Activated CD4-positive, CD25-positive, alpha-beta regulatory T cell treated with anti-CD3 and anti-CD28 coated beads, Interleukin-2, amount 50 U/mL, for 16 hours (primary cell): Measurements from ENCODE around the gene RBM39.
"Not testable (repeated sequence)": the region's sequence is repeated elsewhere in the genome, so short reads cannot be mapped to it uniquely, and the experiment has no call there.

Source experiments
- DNase-seq: peaks from one replicate; pipeline ENCODE4 v3.0.0-alpha.2; 2020; ENCODE audit warnings: low read depth, low spot score

The RBM39 gene

DNA sequence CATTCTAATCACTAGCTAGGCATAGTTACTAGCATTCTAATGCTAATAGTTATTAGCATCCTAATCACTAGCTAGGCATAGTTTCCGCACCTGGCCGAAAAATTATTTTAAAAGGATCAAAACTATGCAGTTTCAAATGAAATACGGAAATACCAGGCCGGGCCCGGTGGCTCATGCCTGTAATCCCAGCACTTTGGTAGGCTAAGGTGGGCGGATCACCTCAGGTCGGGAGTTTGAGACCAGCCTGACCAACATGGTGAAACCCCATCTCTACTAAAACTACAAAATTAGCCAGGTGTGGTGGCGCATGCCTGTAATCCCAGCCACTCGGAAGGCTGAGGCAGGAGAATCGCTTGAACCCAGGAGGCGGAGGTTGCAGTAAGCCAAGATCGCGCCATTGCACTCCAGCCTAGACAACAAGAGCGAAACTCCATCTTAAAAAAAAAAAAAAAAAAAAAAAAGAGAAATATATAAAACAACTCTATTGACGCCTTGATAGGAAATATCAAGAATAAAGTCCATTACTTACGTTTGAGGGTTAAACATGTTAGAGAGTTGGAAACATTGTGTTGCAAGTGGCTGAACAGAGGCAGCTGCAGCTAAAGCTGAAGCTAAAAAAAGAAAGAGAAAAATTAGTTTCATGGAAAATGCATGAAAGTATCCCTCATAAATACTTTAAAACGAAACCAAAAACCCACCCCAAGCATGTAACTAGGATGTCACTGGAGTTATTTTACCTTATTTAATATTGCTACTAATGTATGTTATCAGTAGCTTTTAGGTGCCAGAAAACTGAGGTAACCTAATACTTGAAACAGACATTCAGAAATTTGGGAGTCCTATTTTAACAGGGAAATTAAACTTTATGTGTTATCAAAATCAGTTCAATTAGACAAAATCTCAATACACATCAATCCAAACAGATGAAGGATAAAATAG lies 35.2 kb downstream of the RBM39 start:
- DNase-seq = not testable (repeated sequence)

DNA sequence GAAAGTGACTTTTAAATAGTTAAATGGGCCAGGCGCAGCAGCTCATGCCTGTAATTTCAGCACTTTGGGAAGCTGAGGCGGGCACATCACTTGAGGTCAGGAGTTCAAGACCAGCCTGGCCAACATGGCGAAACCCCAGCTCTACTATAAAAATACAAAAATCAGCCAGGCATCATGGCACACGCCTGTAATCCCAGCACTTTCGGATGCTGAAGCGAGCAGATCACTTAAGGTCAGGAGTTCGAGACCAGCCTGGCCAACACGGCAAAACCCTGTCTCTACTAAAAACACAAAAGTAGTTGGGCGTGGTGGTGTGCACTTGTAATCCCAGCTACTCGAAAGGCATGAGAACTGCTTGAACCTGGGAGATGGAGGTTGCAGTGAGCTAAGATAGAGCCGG lies 36.2 kb downstream of the RBM39 start:
- DNase-seq = not testable (repeated sequence)

DNA sequence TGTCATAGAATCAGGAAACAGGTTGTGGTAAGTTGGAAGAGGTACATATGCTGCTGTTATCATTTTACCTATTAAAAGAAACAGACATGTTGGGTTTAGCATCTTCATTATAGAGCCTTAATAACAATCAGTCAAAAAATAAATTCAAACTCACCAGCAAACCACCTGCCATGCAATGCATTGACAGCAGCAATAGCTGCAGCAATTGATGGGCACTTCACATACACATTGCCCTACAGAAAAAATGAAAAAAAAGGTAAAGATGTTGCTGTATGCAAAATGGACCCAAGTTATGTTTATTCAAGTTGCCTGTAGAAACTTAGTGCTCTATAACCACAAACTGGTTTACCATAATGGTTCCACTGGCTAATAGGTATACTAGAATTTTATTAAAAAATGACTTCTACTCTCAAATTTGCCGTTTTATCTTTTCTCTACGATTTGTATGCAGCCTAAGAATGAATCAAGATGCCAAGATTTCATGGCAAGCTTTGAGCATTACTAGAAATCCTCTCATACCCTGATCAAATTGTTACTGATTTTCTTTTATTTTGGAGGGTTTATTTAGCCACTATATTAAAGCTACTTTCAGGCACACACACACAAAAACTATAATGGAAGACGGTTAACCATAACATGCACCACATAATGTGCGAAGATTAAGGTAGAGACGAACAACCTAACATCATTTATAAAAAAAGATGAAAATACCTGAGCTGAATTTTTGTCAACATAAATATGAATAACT lies 37.4 kb downstream of the RBM39 start:
- no peak for DNase-seq

DNA sequence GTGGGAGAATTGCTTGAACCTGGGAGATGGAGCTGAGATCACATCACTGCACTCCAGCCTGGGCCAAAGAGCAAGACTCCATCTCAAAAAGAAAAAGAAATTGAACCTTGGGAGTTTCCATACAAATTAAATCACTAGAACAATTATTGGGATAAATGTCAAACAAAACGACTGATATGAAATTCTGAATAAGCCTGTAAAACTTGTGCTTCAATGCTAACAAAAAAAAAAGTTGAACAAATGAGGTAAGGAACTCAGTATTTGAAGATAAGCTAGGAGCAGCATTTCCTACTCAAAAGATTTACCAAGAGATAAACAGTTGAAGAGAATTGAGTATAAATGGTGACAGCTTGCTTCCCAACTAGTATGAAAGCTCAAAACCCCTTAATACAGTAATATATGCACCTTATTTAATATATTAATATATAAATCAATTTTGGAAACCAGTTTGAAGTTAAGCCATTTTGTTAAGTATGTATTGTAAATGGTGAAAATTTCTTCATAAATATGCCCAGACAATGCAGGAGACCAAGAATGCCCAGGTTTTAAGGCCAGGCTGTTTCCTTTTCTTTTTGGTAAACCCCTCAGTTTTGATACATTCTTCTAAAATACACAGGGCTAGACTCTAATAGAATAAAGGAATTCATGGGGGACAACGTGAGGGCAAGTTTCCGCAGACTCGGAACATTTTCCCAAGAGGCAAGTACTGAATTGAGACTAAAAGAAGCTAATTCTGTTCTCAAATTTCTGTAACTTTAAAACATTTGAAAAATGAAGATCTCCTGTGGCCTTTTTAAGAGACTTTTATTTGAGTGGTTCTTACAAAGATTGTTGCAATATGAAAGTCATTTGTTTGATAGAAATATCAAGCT lies 39.0 kb downstream of the RBM39 start:
- no peak for DNase-seq

DNA sequence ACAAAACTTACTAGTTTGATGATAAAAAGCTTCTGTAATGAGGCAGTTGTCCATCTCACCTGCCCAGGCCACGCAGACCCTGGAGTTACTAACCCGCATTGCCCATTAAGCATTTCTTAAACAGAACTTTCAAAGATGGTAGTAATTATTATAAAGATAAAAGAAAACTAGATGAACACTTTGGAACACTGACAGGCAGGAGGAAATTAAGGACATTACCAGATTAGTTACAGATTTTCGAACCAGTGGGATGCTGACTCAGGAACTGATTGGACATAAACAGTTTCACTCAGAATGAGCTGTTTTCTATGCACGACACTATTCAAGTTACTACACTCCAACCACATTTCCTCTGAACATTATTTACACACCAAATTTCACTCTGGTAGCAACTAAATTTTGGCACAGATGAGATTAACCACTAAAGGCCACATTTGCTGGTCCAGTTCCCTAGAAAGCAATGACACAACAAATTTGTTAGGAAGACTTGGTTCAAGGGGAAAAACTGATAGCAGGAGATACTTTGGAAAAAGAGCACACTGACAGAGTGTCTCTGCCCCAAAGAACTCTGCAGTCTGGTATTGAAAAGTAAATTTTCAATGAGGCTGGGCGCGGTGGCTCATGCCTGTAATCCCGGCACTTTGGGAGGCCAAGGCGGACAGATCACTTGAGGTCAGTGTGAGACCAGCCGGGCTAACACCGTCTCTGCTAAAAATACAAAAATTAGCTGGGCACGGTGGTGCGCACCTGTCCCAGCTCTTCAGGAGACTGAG lies 39.8 kb downstream of the RBM39 start:
- DNase-seq = no peak

DNA sequence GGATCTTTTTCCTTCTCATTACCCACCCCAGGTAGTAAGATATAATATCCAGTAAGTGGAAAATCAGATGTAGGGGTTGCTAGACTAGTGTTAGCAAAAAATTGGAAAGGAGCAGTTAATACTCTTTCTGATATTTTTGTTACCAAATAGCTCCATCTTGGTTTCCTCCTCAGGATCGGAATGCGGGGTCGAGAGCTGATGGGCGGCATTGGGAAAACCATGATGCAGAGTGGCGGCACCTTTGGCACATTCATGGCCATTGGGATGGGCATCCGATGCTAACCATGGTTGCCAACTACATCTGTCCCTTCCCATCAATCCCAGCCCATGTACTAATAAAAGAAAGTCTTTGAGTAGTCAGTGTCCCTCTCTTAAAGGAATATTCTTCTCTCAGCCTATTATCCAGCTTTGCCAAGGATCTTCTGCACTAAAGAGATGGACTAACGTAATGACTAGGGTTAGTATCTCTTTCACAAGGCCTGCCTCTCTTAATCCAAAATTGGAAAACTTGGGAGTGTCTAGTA lies 41.4 kb downstream of the RBM39 start:
- DNase-seq = no peak

DNA sequence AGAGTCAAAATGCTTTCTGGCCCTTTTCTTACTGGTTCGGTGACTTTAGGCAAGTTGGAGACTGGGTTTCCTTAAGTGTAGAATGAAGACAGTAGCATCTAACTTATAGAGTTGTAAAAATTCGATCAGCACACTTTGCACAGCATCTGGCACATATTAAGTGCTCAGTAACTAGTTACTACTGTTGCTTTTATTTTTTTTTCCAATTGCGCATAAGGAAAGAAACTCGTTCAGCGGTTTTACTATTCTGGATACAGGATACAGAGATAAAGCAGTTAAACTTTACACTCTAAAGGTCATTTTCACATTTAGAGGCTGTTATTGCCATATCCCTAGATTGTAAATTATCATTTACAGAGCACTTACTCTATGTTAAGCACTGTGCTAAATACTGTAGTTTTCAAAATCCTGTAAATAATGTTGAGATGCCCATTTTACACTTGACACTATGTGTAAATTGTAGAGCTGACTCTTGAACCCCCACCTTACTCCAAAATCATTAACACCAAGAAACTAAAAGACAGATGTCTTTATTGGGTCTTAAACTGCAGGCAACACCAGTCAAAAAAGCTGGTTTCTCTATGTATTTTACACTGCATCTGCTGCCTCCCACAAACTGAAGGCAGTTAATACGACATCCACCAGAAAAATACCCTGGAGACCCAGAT lies 42.0 kb downstream of the RBM39 start:
- no peak for DNase-seq

DNA sequence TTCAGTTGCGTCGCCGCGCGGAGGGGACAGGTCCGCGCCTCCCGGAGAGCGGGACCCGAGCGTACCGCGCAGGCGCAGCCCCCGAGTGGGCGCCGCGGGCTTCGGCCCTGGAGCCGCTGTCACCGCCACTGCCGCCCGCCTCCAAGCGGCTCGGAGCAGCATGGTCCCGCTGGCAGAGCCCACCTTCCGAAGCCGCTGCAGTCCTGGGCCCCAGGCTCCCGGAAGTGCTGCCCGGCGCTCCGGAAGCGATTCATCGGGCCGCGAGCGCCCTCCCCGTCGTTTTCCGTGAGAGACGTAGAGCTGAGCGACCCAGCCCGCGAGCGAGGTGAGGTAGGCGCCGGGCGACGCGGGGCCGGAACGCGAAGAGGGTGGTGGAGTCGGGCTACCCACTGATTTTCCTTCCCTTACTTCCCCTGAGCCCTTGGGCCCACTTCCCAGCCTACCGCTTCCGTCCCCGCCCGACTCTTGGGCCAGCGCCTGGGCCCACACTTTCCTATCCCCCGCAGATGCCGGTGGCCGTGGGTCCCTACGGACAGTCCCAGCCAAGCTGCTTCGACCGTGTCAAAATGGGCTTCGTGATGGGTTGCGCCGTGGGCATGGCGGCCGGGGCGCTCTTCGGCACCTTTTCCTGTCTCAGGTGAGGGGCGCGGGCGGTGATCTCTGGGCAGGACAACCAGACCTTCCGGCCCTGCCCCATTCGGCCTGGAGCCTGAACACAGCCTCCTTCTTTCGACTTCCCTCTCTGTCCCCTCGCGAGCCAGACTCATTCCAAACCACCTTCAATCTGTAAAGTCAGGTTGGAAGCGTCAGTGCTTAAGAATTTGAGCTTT lies 42.7 kb downstream of the RBM39 start, which contains the start of the genes NFS1 and ROMO1:
Gene NFS1 (minus strand): TSS at position 226 of the 830 bp plus-strand sequence. CDS start 64 bp downstream, at position 162.
Gene ROMO1 (plus strand): TSS at position 279 of the 830 bp plus-strand sequence. CDS start 228 bp downstream, at position 507.
- DNase-seq = peak; percentile 78

DNA sequence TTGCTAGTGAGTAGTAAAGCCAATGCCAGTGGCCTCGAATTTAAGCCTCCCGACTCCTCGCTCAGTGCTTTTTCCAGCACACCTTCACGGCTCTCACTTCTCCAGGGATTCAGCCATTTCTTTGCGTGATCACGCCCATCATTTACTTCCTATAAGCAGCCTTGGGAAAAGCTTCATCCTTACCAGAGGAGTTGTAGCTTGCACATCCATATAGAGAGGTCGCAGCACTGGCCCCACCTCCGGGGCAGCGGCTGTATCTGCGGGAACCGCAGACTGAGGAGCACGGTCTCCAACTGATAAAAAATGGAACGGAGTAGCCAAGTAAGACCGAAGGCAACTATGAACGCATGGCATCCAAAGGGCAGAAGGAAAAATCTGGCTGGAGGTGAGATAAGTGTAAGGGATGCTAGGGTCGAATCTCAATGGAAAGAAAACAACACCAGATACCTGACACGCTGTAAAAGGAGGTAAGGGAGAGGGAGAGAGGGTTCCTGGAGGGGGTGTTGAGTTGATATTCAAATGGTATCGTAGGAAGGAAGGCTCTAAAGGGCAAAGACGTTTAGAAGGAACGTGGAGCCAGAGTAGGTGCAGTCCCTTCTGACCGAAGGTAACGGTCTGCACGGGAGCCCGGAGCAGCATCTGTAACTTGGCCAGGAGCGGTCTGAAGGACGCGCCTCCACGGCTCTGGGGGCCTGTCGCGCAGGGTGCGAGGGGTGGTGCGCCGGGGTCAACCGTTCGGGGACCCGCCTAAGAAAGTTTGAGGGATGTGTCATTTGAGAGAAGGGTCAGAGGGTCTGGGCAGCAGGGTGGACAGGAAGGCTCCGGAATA lies 43.5 kb downstream of the RBM39 start:
- DNase-seq = no peak

DNA sequence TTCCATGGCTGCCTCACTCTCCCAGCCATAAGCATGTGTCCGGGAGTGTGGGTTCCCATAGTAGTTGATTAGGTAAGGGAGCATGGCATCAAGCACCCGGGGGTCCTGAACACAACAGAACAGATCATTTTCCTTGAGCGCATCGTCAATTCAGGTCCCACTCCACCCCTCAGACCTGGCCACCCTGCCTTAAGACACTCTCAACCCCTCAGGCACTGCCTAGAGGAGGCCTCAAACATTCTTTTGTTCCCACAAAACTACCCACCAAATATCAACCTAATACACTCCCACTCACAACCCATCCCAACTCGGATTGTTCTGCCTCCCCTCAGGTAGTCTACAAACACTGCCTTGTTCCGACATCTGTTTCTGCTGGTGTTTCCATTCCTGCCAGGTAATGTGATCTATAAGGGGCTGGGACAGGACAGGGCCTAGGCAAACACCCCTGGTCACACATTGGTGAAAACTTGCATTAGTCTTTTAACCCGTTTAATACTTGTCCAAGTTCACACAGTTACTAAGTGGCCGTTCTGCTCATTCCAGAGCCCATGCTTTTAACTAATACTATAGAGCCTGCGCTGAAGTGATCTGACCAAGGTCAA lies 44.3 kb downstream of the RBM39 start:
- DNase-seq = no peak

DNA sequence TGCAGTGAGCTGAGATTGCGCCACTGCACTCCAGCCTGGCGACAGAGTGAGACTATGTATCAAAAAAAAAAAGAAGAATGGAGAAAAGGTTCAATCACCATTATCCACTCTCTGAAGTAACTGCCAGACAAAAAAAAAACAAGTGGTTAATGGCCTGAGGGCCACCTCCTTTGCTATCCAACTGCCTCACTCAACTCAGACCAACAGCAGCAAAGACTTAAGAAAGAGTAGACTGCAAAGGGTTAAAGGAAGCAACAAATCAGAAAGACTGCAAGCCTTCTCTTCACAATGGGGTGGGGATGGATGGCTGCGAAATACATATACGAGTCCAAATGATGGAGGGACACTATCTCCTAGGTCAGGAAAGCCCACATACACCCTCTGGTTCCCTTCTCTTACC lies 46.1 kb downstream of the RBM39 start:
- no peak for DNase-seq

DNA sequence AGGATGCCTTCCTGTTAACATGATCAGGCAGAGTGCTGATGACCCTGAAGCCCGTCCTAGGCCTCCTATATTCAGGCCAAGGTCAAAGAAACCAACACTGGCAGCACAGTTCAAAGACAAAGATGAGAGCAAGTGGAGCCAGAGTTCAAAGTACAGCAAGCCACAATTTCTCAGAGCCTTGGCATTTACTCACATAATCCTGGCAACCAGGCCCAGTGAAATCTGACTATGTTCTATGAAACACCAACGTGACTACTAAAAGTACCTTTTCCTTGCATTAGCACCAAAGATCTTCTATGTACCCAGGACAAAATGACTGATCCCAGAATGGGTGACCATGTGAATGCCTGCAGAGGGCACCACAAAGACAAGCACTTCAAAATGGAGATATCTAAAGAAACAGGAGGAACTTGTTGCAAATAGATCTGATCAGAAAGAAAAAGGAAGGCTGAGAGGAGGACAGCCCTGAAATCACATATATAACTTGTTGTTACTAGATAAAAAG lies 46.8 kb downstream of the RBM39 start:
- no peak for DNase-seq

DNA sequence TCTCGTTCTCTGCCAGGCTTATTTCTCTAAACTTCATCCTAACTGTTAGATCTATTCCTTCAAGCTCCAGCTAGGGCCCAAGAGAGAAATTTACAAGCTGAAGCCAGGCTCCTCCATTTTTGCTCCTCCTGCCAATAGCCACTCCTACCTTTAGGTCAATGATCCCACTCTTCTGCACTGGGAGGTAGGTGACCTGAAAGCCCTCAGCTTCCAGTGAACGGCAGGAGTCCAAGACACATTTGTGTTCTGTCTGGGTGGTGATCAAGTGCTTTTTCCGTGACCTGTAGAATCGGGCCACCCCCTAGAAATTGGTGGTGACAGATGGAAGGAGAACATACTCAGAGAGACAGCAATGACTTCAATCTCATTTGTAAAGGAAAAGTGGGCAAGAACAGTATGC lies 51.8 kb downstream of the RBM39 start:
- no peak for DNase-seq

DNA sequence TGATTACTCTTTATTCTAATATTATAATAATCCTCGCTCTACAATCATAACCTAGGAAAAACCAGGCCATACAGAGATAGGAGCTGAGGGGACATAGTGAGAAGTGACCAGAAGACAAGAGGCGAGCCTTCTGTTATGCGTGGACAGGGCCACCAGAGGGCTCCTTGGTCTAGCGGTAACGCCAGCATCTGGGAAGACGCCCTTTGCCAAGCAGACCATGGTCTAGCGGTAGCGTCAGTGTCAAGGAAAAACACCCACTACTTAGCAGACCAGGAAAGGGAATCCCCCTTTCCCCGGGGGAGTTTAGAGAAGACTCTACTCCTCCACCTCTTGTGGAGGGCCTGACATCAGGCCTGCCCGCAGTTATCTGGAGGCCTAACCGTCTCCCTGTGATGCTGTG lies 55.2 kb downstream of the RBM39 start:
- DNase-seq = not testable (repeated sequence)

DNA sequence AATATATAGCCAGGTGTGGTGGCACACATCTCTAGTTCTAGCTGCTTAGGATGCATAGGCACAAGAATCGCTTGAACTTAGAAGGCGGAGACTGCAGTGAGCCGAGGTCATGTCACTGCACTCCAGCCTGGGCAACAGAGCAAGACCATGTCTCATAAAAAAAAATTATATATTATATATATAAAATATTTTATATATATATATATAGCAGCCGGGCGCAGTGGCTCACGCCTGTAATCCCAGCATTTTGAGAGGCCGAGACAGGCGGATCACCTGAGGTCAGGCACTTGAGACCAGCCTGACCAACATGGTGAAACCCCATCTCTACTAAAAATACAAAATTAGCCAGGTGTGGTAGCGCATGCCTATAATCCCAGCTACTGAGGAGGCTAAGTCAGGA lies 56.7 kb downstream of the RBM39 start:
- DNase-seq = not testable (repeated sequence)

DNA sequence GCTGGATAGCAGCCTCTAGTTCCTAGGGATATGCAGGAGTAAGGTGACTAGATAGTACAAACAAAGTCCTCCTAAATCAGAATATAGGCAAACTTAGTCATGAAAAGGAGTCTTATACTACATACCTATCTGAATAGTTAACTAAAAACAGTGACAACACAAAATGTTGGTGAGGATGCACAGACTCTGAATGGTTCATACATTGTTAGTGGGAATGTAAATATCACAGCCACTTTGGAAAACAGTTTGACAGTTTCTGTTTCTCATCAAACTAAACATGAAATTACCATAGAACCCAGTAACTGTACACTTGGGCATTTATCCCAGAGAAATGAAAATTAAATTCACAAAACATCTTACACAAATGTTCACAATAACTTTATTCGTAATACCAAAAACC lies 60.1 kb downstream of the RBM39 start:
- no peak for DNase-seq

DNA sequence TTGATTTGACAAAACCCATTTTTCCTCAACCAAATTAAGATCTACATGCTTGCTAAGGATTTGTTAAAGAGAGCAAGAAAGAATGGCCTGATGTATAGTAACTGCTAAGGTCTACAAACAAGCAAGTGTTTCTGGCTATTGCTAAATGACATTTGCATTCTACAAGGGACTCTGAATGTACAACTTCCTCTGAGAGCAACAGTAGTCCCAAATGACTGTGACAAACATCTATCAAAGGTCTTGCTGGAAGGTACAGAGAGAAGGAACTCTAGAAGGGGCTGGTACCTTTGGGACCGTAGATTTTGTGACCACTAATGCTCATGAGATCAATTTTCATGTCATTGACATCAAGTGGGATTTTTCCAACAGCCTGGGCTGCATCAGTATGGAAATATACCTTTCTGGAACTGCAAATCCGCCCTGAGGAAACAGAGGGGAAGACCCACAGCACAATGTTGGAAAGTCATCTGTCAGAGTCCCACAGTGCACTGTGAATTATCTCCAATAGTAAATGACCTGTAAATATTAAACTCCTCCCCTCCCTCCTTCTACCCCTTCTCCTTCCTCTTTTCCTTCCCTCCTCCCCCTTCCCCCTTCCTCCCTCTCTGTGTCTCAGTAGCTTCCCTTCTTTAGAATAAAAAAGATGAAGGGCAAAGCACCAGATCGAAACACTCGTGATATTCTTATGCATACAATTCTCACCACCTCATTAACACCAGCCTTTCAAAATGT lies 61.4 kb downstream of the RBM39 start:
- no peak for DNase-seq
